NOMO-1 treated with dmso at 0.1 percent for 144 hours (cell line): ENCODE results near the gene SORCS2.

ENCODE experiments used
- DNase-seq: peaks from one replicate; lab custom pipeline; 2025; ENCODE audit not compliant: unreplicated experiment; lab: John Stamatoyannopoulos, UW

Gene SORCS2

GRCh38 chr4:7399440-7400234 is 207.3 kb downstream of the SORCS2 start:
- no peak for DNase-seq

GRCh38 chr4:7400671-7401298 is 208.4 kb downstream of the SORCS2 start:
- DNase-seq, result no peak

GRCh38 chr4:7402526-7402925 is 210.2 kb downstream of the SORCS2 start:
- DNase-seq, result no peak

- no peak for DNase-seq
These were observed 210.7 kb downstream of the SORCS2 start for GRCh38 chr4:7403001-7403400.

GRCh38 chr4:7408166-7408565 is 215.8 kb downstream of the SORCS2 start:
- DNase-seq, result no peak

DNA sequence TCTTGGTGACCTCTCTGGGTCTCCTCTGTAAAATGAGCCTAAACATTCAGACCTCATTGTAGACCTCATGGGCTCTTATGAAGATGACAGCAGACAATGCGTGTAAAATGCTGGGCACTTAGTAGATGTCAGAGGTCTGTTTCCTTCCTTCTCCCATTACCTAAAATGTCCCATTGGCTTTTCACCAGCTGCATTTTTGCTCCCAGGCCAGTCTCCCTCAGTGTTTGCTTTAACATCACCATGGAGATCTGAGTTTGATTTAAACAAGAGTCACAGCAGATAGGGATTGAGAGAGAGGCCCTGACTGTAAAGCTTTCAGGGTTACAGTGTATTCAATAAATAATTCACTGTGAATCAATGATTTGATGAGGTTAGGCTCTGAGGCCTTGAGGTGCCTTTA is 218.1 kb downstream of the SORCS2 start:
- no peak for DNase-seq

- no peak for DNase-seq
These were observed 219.2 kb downstream of the SORCS2 start for GRCh38 chr4:7411491-7411890.

GRCh38 chr4:7411896-7412553 is 219.7 kb downstream of the SORCS2 start:
- DNase-seq, result no peak

DNA sequence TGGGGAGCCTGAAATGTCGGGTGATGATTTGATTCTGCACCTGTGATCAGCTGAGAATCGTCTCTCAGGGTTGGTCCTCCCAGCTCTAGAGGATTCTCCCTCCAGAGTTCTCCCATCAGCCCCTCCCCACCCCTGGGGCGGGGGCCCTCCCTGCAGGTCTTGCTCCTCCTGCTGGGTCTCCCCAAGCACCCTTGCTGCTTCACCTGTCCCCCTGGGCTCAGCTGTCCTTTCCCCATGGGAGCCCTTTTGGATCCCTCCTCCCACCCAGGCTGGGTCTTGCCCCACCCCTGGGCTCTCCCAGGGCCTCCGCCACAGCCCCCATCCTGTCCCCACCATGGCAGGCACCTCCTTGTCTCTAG is 220.2 kb downstream of the SORCS2 start:
- DNase-seq, result no peak

DNA sequence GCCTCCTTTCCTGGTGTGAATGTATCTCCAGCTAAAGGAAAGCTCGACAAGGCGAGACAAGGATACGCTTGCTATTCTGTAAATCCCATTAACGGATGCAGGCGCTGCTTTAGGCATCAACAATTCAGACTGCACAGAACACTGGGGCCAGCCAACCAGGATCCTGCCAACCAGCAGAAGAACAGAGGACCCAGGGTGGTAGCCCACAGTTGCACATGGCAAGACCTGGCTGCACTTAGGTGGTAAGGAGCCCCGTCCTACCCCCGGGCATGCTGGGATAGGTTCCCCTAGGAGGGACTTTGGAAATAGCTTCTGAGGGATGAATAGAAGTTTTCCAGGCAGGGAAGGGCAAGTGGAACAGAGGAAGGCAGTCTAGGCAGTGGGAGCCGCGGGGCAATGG is 221.7 kb downstream of the SORCS2 start:
- DNase-seq, result no peak

DNA sequence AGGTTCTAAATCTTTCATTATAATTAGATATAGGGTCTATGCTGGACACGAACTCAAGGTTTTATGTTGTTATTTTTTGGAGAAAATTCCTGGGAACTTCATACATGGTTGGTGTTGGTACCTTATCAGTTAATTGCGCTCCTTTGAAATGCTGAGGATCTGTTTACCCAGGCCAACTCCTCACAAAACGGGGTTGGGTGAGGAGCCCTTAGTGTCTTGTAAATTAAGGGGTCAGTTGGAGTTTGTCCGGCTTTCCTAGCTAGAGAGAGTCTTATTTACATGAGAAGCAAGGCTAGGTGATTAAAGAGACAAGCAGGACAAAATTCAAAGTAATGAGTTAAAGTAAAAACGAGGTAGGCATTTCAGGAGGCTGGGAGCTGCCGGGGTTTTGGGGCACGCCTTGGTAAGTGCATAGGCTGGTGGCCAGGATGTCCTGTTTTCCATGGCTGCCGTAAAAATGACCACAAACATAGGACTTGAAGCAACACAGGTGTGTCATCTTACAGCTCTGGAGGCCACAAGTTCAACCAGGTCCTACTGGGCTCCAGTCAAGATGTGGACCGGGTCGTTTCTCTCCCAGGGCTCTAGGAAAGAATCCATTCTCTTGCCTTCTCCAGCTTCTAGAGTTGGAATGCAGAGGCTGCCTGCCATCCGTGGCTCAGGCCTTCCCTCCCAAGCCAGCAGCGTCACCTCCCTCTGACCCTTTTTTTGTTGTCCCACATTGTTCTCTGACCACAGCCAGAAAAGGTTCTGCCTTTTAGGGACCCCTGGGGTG is 222.6 kb downstream of the SORCS2 start:
- no peak for DNase-seq

DNA sequence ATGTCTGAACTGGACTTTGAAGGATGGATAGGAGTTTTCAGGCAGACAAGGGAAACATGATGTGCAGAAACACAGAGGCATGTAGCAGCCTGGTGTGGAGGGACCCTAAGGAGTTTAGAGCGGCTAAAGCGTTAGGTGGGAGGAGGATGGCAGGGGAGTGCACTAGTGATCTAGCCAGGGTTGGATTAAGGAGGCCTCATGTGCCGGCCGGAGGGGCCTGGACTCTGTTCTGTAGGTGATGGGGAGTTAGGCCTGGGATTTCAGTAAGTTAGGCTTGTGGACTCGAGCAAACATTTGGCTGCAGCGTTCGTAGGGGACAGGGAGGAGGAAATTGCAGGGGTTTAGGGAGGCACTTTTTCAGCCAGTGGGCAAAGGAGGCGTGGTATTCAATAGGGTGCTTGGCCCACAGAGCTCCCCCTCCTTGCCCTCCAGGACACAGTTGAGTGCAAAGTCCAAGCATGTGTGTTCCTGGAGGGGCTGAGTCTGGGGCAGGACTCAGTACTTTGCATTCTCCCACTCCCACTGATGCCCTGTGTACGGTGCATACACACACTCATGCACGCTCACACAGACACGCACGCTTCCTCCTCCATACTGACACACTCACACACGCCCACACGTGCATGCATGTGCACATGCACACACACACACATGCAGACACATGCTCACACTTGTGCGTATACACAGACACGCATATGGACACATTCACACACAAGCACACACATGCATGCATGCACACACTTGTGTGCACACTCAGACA is 223.8 kb downstream of the SORCS2 start:
- no peak for DNase-seq

DNA sequence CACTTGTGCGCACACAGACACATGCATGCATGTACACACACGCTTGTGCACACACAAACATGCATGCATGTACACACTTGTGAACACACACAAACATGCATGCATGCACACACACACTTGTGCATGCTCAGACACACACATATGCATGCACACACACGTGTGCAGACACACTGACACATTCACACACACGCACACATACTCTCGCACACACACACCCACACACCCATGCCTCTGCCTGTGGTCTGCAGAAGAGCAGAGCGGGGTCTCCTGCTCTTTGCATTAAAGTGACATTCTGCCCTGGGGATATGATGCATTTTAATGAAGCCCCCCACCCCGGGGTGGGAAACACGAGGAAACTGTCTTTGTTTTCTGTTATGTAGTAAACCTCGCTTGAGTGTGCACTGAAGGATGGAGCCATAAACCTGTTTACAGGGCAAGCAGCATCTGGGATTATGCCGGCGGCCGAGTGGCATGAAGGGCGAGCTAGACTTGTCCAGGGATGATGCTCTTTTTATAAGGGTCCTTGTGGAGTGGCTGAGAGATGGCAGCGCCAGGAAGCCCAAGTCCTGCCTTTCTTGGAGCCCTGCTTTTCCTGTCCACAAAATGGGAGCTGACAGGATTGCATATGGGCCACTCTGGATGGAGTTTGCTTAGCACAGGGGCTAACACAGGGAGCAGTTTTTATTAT is 224.6 kb downstream of the SORCS2 start:
- no peak for DNase-seq

- no peak for DNase-seq
These were observed 225.3 kb downstream of the SORCS2 start for GRCh38 chr4:7417639-7418038.

DNA sequence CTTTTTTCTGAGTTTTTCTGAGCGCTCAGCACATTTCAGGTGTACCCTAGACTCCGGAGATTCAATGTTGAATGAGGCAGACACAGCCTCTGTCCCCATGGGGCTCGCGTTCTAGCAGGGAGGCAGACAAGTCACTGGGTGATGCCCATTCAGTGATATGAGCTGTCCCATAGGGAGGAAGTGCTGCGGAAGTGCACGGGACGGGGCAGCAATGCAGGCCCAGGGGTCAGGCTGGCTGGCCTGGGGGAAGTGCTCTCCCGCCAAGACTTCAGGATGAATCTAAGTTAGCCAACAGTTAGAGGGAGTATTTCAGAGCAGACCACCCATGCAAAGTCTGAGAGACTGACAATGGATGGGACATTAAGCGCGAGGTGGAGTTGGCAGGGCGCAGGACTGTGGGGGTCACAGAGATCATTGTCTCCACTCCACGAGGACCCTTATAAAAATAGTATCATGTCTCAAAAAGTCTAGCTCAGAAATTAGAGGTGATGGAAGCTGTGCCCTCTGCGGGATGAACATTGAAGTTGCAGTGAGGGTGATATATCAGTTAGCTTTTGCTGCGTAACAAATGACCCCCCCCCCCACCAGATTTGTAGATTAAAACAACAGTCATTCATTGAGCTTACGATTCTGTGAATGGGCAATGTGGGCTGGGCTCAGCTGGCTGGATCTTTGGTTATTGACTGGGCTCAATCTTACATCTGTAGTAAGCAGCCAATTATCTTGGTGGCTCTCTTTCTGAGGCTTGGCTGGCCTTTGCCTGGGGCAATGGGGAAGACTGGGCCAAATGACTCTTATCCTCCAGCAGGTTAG is 226.0 kb downstream of the SORCS2 start:
- no peak for DNase-seq

- no peak for DNase-seq
These were observed 227.8 kb downstream of the SORCS2 start for GRCh38 chr4:7419961-7420660.

DNA sequence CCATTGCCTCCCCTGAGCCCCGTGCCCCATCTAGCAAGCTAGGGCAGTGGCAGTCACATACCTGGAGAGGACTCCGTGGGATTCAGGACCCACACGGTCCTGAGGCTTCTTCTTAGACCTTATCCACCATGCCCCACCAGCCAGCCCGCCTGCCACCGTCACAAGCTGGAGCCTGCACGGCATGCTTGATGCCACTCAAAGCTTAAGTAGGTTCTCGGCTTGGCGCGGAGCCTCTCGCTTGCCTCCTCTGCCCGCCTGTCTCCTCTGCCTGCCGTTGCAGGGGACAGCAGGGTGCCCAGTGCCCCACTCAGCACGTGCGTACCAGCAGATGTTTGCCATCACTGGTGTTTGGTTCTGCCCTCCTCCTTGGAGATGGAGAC is 228.3 kb downstream of the SORCS2 start:
- no peak for DNase-seq

- no peak for DNase-seq
These were observed 229.2 kb downstream of the SORCS2 start for GRCh38 chr4:7421356-7422150.
